IPS-NIHi11 (cell line): ENCODE data around the gene ABCC1.
A peak's percentile ranks its signal among the peaks of the same experiment; 100 is the strongest.
"Not testable (repeated sequence)": the region's sequence is repeated elsewhere in the genome, so short reads cannot be mapped to it uniquely, and the experiment has no call there.

ENCODE experiments used
- DNase-seq: peaks from one replicate; pipeline ENCODE4 v3.0.0; 2012; ENCODE audit warnings: mixed read lengths, low spot score

Gene ABCC1

GRCh38 chr16:15949210-15950160 lies at the start of gene ABCC1:
Gene ABCC1 (plus strand): TSS chr16:15949616. CDS start chr16:15949752, 136 bp downstream.
- peak; percentile 91 for DNase-seq

DNA sequence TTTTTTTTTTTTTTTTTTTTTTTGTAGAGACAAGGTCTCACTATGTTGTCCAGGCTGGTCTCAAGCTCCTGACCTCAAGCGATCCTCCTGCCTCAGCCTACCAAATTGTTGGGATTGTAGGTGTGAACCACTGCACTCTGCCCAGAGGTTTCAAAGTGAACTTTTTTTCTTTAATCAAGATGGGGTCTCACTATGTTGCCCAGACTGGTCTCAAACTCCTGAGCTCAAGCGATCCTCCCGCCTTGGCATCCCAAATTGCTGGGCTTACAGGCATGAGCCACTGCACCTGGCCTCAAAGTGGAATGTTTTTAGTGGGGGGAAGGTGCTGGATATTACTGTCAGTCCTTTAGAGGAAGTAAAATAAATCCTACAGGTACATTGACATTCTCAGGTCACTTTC lies 49.1 kb upstream of the ABCC1 start:
- no peak for DNase-seq

GRCh38 chr16:15900901-15901500 lies 48.4 kb upstream of the ABCC1 start:
- DNase-seq: no peak

DNA sequence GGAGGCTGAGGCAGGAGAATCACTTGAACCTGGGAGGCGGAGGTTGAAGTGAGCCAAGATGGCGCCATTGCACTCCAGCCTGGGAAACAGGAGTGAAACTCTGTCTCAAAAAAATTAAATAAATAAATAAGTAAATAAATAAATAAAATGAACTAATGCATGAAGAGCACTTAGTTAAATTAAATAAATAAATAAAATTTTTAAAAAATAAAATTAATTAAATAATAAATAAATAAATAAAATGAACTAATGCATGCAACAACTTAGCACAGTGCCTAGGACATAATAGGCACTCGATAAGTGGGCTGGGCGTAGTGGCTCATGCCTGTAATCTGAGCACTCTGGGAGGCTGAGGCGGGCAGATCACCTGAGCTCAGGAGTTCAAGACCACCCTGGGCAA lies 45.5 kb upstream of the ABCC1 start:
- DNase-seq: no peak

DNA sequence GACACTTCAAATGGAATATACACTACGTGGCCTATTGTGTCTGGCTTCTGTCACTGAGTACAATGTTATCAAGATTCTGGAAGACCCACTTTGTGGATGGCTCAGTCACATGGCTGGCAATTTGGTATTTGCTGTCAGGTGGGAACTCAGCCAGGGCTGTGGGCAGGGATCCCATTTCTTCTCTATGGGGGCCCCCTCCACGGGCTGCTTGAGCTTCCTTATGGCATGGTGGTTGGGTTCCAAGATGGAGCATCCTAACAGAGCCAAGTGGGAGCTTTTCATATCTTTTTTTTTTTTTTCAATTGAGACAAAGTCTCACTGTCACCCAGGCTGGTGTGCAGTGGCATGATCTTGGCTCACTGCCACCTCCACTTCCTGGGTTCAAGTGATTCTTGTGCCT lies 43.0 kb upstream of the ABCC1 start:
- no peak for DNase-seq

GRCh38 chr16:15907863-15908478 lies 41.4 kb upstream of the ABCC1 start:
- peak; percentile 92 for DNase-seq

GRCh38 chr16:15911198-15911597 lies 38.2 kb upstream of the ABCC1 start:
- DNase-seq: no peak

- DNase-seq: no peak
Observed at GRCh38 chr16:15913046-15913698, 36.2 kb upstream of the ABCC1 start.

GRCh38 chr16:15915555-15916081 lies 33.8 kb upstream of the ABCC1 start:
- no peak for DNase-seq

DNA sequence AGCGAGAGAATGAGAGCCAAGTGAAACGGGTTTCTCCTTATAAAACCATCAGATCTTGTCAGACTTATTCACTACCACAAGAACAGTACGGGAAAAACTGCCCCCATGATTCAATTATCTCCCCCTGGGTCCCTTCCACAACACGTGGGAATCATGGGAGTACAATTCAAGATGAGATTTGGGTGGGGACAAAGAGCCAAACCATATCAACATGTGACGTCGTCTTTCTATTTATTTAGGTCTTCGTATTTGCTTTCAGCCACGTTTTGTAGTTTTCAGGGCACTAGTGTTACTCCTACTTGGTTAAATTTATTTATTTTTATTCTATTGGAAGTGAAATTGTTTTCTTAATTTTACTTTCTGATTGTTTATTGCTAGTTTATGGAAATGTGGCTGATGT lies 33.1 kb upstream of the ABCC1 start:
- DNase-seq: no peak

- DNase-seq: not testable (repeated sequence)
Observed at GRCh38 chr16:15918314-15918713, 31.1 kb upstream of the ABCC1 start.

DNA sequence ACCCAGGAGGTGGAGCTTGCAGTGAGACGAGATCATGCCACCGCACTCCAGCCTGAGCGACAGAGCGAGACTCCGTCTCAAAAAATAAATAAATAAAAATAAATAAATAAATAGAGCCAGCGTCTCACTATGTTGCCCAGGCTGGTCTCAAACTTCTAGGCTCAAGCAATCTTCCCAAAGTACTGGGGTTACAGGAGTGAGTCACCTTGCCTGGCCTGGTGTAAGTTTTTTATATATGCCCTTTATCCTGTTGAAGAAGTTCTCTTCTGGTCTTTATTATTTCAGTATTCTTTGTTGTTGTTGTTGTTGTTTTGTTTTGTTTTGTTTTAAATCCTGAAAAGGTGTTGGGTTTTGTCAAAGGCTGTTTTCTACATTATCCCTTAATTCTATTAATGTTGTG lies 30.1 kb upstream of the ABCC1 start:
- DNase-seq: no peak

GRCh38 chr16:15924996-15925395 lies 24.4 kb upstream of the ABCC1 start:
- no peak for DNase-seq

- peak; percentile 19 for DNase-seq
Observed at GRCh38 chr16:15925631-15926030, 23.8 kb upstream of the ABCC1 start.

DNA sequence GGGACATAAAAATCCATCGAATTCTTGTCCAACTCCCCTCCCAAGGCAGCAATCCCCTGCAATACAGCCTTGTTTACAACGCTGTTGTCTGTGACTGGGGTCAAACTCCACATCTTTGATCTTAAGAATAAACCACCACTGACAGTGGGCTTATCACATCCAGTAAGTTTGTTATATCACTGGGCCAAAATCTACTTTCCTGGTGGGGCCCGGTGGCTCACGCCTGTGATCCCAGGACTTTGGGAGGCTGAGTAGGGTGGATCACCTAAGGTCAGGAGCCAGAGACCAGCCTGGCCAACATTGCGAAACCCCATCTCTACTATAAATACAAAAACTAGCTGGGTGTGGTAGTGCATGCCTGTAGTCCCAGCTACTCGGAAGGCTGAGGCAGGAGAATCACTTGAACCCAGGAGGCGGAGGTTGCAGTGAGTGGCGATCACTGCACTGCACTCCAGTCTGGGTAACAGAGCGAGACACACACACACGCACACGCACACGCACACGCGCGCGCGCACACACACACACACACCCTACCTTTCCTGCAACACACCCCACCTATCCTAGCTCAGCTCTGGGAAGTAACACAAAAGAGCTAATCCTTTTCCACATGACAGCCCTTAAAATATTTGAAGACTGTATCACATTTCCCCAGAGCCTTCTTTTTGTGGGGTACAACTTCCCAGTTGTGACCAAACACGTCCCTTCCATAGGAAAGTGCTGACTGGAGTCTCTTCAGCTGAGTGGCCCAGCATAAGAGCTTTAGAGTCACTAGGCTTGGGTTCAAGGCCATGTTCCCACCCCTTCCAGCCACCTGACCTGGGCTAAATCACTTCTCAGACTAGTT lies 20.9 kb upstream of the ABCC1 start:
- DNase-seq: no peak

DNA sequence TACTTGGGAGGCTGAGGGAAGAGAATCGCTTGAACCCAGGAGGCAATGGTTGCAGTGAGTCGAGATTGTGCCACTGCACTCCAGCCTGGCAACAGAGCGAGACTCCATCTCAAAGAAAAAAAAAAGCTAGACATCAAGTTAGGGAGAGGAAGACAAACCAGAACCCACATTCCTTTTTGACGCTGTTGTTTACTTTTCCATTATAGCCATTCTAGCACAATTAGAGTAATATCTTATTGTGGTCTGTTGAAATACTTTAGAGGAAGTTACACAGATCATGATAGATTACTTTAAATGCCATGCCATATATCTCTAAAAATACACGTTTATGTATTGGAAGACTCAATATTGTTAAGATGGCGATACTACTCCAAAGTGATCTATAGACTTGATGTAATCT lies 16.5 kb upstream of the ABCC1 start:
- DNase-seq: no peak

- DNase-seq: no peak
Observed at GRCh38 chr16:15933781-15934180, 15.6 kb upstream of the ABCC1 start.

DNA sequence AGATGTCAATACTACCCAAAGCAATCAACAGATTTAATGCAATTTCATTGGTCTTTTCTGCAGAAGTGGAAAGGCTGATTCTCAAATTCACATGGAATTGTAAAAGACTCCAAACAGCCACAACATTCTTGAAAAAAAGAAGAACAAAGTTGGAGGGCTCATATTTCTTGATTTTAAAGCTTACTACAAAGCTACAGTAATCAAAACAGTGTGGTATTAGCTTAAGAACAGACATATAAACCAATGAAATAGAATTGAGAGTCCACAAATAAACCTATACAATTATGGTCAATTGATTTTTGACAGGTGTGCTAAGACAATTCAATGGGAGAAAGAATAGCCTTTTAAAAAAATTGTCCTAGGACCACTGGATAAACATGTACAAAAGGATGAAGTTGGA lies 14.4 kb upstream of the ABCC1 start:
- no peak for DNase-seq

DNA sequence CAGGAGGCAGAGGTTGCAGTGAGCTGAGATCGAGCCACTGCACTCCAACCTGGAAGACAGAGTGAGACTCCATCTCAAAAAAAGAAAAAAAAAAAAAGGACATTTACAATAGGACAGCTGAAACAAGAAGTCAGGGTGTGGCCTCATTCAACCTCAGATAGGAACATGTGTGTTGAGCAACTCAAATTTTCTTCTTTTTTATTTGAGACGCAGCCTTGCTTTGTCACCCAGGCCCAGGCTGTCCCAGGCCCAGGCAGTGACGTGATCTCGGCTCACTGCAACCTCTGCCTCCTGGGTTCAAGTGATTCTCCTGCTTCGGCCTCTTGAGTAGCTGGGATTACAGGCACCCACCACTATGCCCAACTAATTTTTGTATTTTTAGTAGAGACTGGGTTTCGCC lies 12.6 kb upstream of the ABCC1 start:
- DNase-seq: not testable (repeated sequence)

DNA sequence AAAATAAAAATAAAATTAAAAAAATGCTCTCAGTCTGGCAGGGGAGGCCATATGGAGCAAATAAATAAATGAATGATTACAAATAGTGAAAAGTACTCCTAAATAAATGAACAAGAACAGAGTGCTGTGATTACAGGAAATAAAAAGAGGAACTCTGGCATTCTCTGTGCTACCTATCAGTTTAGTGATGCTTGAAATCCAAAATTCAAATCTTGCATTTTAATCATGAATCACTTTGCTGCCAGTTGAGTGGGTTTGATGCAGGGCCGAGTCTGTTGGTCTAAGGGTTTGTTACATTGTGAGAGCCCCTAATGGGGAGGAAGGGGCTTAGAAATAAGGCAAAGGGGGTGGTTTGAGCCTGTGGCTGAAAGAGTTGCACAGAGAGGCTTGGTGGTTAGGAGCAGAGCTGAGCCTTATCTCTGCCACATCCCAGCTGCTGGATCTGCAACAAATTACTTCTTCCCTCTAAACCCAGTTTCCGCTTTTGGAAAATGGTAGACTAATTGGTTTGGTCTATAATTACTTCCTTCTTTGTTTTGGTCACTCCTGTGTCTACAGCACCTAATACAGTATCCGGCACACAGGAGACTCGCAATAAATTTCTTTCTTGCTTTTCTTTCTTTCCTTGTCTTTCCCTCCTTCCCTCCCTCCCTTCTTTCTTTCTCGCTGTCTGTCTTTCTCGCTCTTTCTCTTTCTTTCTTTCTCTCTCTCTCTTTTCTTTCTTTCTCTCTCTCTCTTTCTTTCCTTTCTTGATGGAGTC lies 6.3 kb upstream of the ABCC1 start:
- DNase-seq: no peak
